ENCODE results near the gene OLFM1.

The OLFM1 gene

GRCh38 chr9:135091545-135091944 is 4.1 kb downstream of the OLFM1 start:
- DNase-seq = no peak

GRCh38 chr9:135093111-135093510 is 5.6 kb downstream of the OLFM1 start:
- DNase-seq = no peak

- no peak for DNase-seq
Observed at GRCh38 chr9:135093911-135094584, 6.6 kb downstream of the OLFM1 start.

GRCh38 chr9:135095470-135096407 is 8.3 kb downstream of the OLFM1 start:
- no peak for DNase-seq

- DNase-seq = no peak
Observed at GRCh38 chr9:135096408-135096895, 9.0 kb downstream of the OLFM1 start.

GRCh38 chr9:135098400-135099105 is 11.1 kb downstream of the OLFM1 start:
- no peak for DNase-seq

GRCh38 chr9:135099574-135099973 is 12.1 kb downstream of the OLFM1 start:
- DNase-seq = no peak

GRCh38 chr9:135100241-135100681 is 12.8 kb downstream of the OLFM1 start:
- DNase-seq = no peak

- no peak for DNase-seq
Observed at GRCh38 chr9:135100725-135101410, 13.4 kb downstream of the OLFM1 start.

- DNase-seq = no peak
Observed at GRCh38 chr9:135101486-135101885, 14.0 kb downstream of the OLFM1 start.

- DNase-seq = no peak
Observed at GRCh38 chr9:135101926-135102325, 14.5 kb downstream of the OLFM1 start.

- no peak for DNase-seq
Observed at GRCh38 chr9:135102331-135102730, 14.9 kb downstream of the OLFM1 start.

GRCh38 chr9:135103001-135103446 is 15.6 kb downstream of the OLFM1 start:
- no peak for DNase-seq

GRCh38 chr9:135103931-135104639 is 16.6 kb downstream of the OLFM1 start:
- DNase-seq = no peak

GRCh38 chr9:135104761-135105160 is 17.3 kb downstream of the OLFM1 start:
- DNase-seq = no peak

- no peak for DNase-seq
Observed at GRCh38 chr9:135105211-135105745, 17.8 kb downstream of the OLFM1 start.

GRCh38 chr9:135105938-135106491 is 18.5 kb downstream of the OLFM1 start:
- DNase-seq = no peak

- no peak for DNase-seq
Observed at GRCh38 chr9:135106551-135107270, 19.2 kb downstream of the OLFM1 start.

GRCh38 chr9:135107581-135108235 is 20.2 kb downstream of the OLFM1 start:
- DNase-seq = no peak
